ENCODE measurements around the gene DCAF4.
A peak's percentile ranks its signal among the peaks of the same experiment; 100 is the strongest.

Gene DCAF4

GRCh38 chr14:72894323-72894622 lies 32.0 kb upstream of the DCAF4 start:
- peak overlapping the region; percentile 71 for H3K4me3 ChIP-seq (ENCODE audit: low read length)
- DNase-seq (ENCODE audit: low read depth), result no peak
- TF ChIP-seq CTCF (IDR thresholded peaks at IDR 0.05; ENCODE audit: insufficient read depth, low read depth, low read length, missing control alignments), result no peak

- TF ChIP-seq CTCF (IDR thresholded peaks at IDR 0.05; ENCODE audit: insufficient read depth, low read depth, low read length, missing control alignments), result no peak
- H3K4me3 ChIP-seq (ENCODE audit: low read length), result peak overlapping the region; percentile 71
- DNase-seq (ENCODE audit: low read depth), result peak; percentile 54
These were observed 31.5 kb upstream of the DCAF4 start for GRCh38 chr14:72894623-72895378.

GRCh38 chr14:72898448-72898847 lies 27.8 kb upstream of the DCAF4 start:
- H3K4me3 ChIP-seq (ENCODE audit: low read length), result no peak overlapping the region
- no peak for TF ChIP-seq CTCF (IDR thresholded peaks at IDR 0.05; ENCODE audit: insufficient read depth, low read depth, low read length, missing control alignments)
- no peak for DNase-seq (ENCODE audit: low read depth)

- H3K4me3 ChIP-seq (ENCODE audit: low read length), result no peak overlapping the region
- DNase-seq (ENCODE audit: low read depth), result no peak
- TF ChIP-seq CTCF (IDR thresholded peaks at IDR 0.05; ENCODE audit: insufficient read depth, low read depth, low read length, missing control alignments), result no peak
These were observed 24.9 kb upstream of the DCAF4 start for GRCh38 chr14:72901361-72901760.

- no peak for DNase-seq (ENCODE audit: low read depth)
These were observed 23.3 kb upstream of the DCAF4 start for GRCh38 chr14:72902801-72903530.

GRCh38 chr14:72903716-72904115 lies 22.5 kb upstream of the DCAF4 start:
- no peak for TF ChIP-seq CTCF (IDR thresholded peaks at IDR 0.05; ENCODE audit: insufficient read depth, low read depth, low read length, missing control alignments)
- no peak overlapping the region for H3K4me3 ChIP-seq (ENCODE audit: low read length)
- DNase-seq (ENCODE audit: low read depth), result no peak

More at GRCh38 chr14:72902801-72903530, 23.3 kb upstream of the DCAF4 start:
- H3K4me3 ChIP-seq (ENCODE audit: low read length), result no peak overlapping the region
- TF ChIP-seq CTCF (IDR thresholded peaks at IDR 0.05; ENCODE audit: insufficient read depth, low read depth, low read length, missing control alignments), result no peak

All from epithelial cell of esophagus (primary cell).